Panc1 (cell line): Measurements from ENCODE around the gene LPGAT1. TPM values are rescaled to one million over a fixed set of nuclear protein-coding genes. Genes with fewer than 3 reads are reported as not detected.
A peak's percentile ranks its signal among the peaks of the same experiment; 100 is the strongest.

Source experiments
- ATAC-seq: fragments of 200-7000 bp; cut with Tn5 transposase; 2 replicates; pipeline ENCODE4 v1.9.1; 2020; ENCODE audit warnings: mild to moderate bottlenecking, moderate library complexity
- BruUV-seq: library from RNA; stranded (reverse); fragments of 400-500 nt; replicated peaks from 2 replicates; lab custom pipeline; 2021; lab: Mats Ljungman, UMichigan
- CTCF ChIA-PET: fragments of 300-600 bp; sonication (Branson Sonifier 250); formaldehyde crosslinking; loops from one replicate; lab custom pipeline; 2022; ENCODE audit warnings: antibody characterized with exemption; lab: Charles Lee
- POLR2A ChIA-PET: fragments of 300-600 bp; sonication (Branson Sonifier 250); formaldehyde crosslinking; loops from one replicate; lab custom pipeline; 2022; ENCODE audit warnings: antibody characterized with exemption; lab: Charles Lee
- DNase-seq: peaks from one replicate; pipeline ENCODE4 v3.0.0-alpha.2; 2010; ENCODE audit warnings: low read depth, low spot score
- H3K27ac ChIP-seq: 2 replicates; pipeline ENCODE4 v1.5.1; 2011; ENCODE audit warnings: mild to moderate bottlenecking, low read length, inconsistent platforms
- H3K27me3 ChIP-seq: fragments of 200-500 bp; sonication (Bioruptor generic); 2 replicates; pipeline ENCODE4 v1.6.0; 2014; ENCODE audit warnings: low read length, inconsistent platforms; ENCODE audit not compliant: control insufficient read depth, insufficient read depth
- H3K36me3 ChIP-seq: fragments of 200-500 bp; sonication (Bioruptor generic); 2 replicates; pipeline ENCODE4 v1.5.1; 2014; ENCODE audit warnings: inconsistent platforms, mild to moderate bottlenecking, low read length, moderate library complexity; ENCODE audit not compliant: control insufficient read depth, insufficient read depth
- H3K4me1 ChIP-seq: 2 replicates; pipeline ENCODE4 v1.5.1; 2011; ENCODE audit warnings: inconsistent platforms, mild to moderate bottlenecking, low read length, moderate library complexity; ENCODE audit not compliant: control insufficient read depth, insufficient read depth
- H3K4me3 ChIP-seq, 2 experiments: 2 replicates each; pipeline ENCODE4 v1.5.1; 2011 to 2012; ENCODE audit warnings: low read depth in 2 of 2, low read length in 2 of 2, mild to moderate bottlenecking in 2 of 2, inconsistent platforms in 1 of 2, moderate library complexity in 1 of 2
- H3K9me3 ChIP-seq: fragments of 200-500 bp; sonication (Bioruptor generic); 2 replicates; pipeline ENCODE4 v1.5.1; 2014; ENCODE audit warnings: low read depth, mild to moderate bottlenecking, inconsistent platforms, low read length, moderate library complexity; ENCODE audit not compliant: control insufficient read depth, insufficient read depth
- POLR2AphosphoS5 ChIP-seq: IDR thresholded peaks from 2 replicates; pipeline ENCODE4 v1.6.1; 2012; ENCODE audit warnings: mild to moderate bottlenecking, low read depth, low read length, moderate library complexity
- SIN3A ChIP-seq: IDR thresholded peaks from 2 replicates; pipeline ENCODE4 v1.6.1; 2012; ENCODE audit warnings: low read depth, mild to moderate bottlenecking, low read length, moderate library complexity, borderline replicate concordance; ENCODE audit not compliant: insufficient read depth
- TCF7L2 ChIP-seq: IDR thresholded peaks from 2 replicates; pipeline ENCODE4 v1.6.1; 2011; ENCODE audit warnings: mild to moderate bottlenecking, low read depth, low read length, inconsistent platforms
- in situ Hi-C: cut with HindIII; loops from 2 replicates; pipeline ENCODE4 v1.10.0; 2016; ENCODE audit warnings: low sequenced_read_pairs, low pct_unique_long_range_greater_than_20kb
- intact Hi-C: fragments of 100-400 bp; cut with micrococcal nuclease; formaldehyde crosslinking; loops from one replicate; pipeline ENCODE4 v1.10.0; 2022; ENCODE audit not compliant: unreplicated experiment
- total RNA-seq: library from RNA; stranded (reverse); gene quantifications from one replicate; pipeline ENCODE4 v1.2.1, GENCODE V29; 2021; ENCODE audit not compliant: unreplicated experiment
- TF ChIP-seq, protein P1 (sequence below), 2 experiments: IDR thresholded peaks; 2 replicates each; pipeline ENCODE4 v1.6.1; 2011 to 2012; ENCODE audit warnings: low read depth in 2 of 2, control low read depth in 1 of 2, low read length in 1 of 2, mild to moderate bottlenecking in 1 of 2, moderate library complexity in 1 of 2; ENCODE audit not compliant: insufficient read depth in 1 of 2
- TF ChIP-seq, protein P2 (sequence below): fragments of 450-650 bp; IDR thresholded peaks from 2 replicates; pipeline ENCODE4 v1.5.1; 2017; ENCODE audit warnings: mild to moderate bottlenecking

The LPGAT1 gene
- total RNA-seq, 1 experiment from 2014 or later: 85.4 TPM

GRCh38 chr1:211708926-211709325 is 121.6 kb downstream of the LPGAT1 start:
- ATAC-seq (no peak), DNase-seq (no peak)
- Histone ChIP-seq H3K4me3 (no peak overlapping the region), H3K27me3 (no peaks in the 10 kb centered on the region), H3K9me3 (no peaks in the 10 kb centered on the region), H3K4me1 (peaks cover 23% of the 10 kb centered on the region), H3K27ac (peak overlapping the region; percentile 42; the same call in 1 of the 2 replicates), H3K36me3 (no peaks in the 10 kb centered on the region)
- intact Hi-C loops (no loop called here), in situ Hi-C loops (no loop called here)
- BruUV-seq: no TSS peak
- POLR2A ChIA-PET: interaction anchor here (0.6 kb wide), 1 partner anchor 191 kb away, joined by 3 read pairs; no protein-coding TSS in a partner anchor
- TF ChIP-seq SIN3A: no peak
- no peak for TF ChIP-seq TCF7L2
- TF ChIP-seq, protein P1, sequence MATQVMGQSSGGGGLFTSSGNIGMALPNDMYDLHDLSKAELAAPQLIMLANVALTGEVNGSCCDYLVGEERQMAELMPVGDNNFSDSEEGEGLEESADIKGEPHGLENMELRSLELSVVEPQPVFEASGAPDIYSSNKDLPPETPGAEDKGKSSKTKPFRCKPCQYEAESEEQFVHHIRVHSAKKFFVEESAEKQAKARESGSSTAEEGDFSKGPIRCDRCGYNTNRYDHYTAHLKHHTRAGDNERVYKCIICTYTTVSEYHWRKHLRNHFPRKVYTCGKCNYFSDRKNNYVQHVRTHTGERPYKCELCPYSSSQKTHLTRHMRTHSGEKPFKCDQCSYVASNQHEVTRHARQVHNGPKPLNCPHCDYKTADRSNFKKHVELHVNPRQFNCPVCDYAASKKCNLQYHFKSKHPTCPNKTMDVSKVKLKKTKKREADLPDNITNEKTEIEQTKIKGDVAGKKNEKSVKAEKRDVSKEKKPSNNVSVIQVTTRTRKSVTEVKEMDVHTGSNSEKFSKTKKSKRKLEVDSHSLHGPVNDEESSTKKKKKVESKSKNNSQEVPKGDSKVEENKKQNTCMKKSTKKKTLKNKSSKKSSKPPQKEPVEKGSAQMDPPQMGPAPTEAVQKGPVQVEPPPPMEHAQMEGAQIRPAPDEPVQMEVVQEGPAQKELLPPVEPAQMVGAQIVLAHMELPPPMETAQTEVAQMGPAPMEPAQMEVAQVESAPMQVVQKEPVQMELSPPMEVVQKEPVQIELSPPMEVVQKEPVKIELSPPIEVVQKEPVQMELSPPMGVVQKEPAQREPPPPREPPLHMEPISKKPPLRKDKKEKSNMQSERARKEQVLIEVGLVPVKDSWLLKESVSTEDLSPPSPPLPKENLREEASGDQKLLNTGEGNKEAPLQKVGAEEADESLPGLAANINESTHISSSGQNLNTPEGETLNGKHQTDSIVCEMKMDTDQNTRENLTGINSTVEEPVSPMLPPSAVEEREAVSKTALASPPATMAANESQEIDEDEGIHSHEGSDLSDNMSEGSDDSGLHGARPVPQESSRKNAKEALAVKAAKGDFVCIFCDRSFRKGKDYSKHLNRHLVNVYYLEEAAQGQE (IDR thresholded peaks at IDR 0.05; ENCODE audit: insufficient read depth in 1 of 2, low read depth in 2 of 2, low read length in 1 of 2): no peak
- TF ChIP-seq, protein P2, sequence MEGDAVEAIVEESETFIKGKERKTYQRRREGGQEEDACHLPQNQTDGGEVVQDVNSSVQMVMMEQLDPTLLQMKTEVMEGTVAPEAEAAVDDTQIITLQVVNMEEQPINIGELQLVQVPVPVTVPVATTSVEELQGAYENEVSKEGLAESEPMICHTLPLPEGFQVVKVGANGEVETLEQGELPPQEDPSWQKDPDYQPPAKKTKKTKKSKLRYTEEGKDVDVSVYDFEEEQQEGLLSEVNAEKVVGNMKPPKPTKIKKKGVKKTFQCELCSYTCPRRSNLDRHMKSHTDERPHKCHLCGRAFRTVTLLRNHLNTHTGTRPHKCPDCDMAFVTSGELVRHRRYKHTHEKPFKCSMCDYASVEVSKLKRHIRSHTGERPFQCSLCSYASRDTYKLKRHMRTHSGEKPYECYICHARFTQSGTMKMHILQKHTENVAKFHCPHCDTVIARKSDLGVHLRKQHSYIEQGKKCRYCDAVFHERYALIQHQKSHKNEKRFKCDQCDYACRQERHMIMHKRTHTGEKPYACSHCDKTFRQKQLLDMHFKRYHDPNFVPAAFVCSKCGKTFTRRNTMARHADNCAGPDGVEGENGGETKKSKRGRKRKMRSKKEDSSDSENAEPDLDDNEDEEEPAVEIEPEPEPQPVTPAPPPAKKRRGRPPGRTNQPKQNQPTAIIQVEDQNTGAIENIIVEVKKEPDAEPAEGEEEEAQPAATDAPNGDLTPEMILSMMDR: no peak
- no peak for TF ChIP-seq POLR2AphosphoS5
- CTCF ChIA-PET: interaction anchor here (0.6 kb wide), 1 partner anchor 450 kb away, joined by 3 read pairs; no protein-coding TSS in a partner anchor

DNA sequence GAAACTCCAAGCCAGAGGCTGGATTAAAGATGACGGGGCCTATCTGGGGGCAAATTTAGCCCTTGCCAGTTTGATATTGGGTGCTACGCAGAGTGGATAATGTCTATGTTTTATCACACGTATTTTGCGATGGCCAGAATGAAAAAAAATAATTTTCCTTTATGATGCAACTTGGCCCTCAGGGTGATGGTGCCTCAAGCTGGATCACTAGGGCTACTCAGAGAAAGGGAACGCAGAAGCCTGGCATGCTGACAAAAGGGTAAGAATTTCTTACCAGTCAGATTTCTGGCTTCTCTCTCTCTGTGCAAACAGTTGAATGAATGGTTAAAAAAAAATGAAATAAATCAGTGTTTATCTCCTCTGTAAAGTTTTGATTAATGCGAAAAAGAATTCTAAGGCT is 122.6 kb downstream of the LPGAT1 start:
- intact Hi-C loops (no loop called here), in situ Hi-C loops (no loop called here)
- ChIA-PET CTCF (no interaction called here), POLR2A (no interaction called here)
- Histone ChIP-seq H3K36me3 (no peaks in the 10 kb centered on the region), H3K4me3 (no peak overlapping the region), H3K27ac (peak overlapping the region; percentile 42; the same call in 1 of the 2 replicates), H3K4me1 (peaks cover 29% of the 10 kb centered on the region), H3K9me3 (no peaks in the 10 kb centered on the region), H3K27me3 (no peaks in the 10 kb centered on the region)
- no peak for ATAC-seq
- TF ChIP-seq TCF7L2 (no peak), POLR2AphosphoS5 (no peak), SIN3A (no peak)
- TF ChIP-seq, protein P2: no peak
- TF ChIP-seq, protein P1 (IDR thresholded peaks at IDR 0.05; ENCODE audit: insufficient read depth in 1 of 2, low read depth in 2 of 2, low read length in 1 of 2): no peak
- no TSS peak for BruUV-seq
- DNase-seq: no peak
